Measurements from ENCODE around the gene RTN4R. TPM values are rescaled to one million over a fixed set of nuclear protein-coding genes. Genes with fewer than 3 reads are reported as not detected.

RTN4R gene
- total and polyA plus RNA-seq, 9 of the 15 experiments (the other 6 are each of a cell fraction or from before 2014, with no cell fraction given) = 0.04 to 2.8 (median 1.4) TPM; not detected in 3

DNA sequence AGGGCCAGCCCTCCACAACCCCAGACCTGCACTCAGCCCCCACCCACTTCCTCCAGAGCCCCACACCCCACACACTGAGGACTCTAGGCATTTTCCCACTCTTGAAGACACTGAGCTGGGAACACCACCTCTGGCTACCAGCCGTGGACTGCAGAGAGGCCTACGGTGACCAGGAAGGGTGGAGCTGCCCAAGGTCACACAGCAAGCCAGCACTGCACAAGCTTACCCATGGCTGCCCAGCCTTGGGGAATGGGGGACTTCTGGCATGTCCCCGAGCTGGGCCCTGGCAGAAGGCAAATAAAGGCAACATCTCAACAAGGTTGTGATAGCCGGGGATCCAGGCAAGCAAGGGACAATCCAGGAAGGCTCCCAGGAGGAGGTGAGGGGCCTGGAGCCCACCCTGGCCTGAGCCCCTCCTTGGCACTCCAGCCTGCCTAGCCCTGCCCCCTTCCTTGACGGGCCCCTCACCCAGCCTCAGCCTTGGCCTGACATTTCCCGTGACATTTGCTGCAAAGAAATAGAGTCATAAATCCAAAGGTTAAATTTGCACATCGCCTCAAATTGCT, 5.5 kb downstream of the RTN4R start:
- intact Hi-C loops (cut with micrococcal nuclease) = no loop called here
- POLR2A ChIA-PET = interaction anchor here (0.5 to 1.0 kb wide), 8 partner anchors 9 to 1045 kb away, joined by 3 to 5 read pairs (median 4); no protein-coding TSS in a partner anchor
- in situ Hi-C loops (cut with MboI) = no loop called here
- TF ChIP-seq, protein P1, sequence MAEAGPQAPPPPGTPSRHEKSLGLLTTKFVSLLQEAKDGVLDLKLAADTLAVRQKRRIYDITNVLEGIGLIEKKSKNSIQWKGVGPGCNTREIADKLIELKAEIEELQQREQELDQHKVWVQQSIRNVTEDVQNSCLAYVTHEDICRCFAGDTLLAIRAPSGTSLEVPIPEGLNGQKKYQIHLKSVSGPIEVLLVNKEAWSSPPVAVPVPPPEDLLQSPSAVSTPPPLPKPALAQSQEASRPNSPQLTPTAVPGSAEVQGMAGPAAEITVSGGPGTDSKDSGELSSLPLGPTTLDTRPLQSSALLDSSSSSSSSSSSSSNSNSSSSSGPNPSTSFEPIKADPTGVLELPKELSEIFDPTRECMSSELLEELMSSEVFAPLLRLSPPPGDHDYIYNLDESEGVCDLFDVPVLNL (CRISPR knock-in tag; IDR thresholded peaks at IDR 0.05; ENCODE audit: low read depth) = 0 out of 2 replicates have a peak, but pooled peaks have one; percentile 61
- no peak for TF ChIP-seq RBM34 (IDR thresholded peaks at IDR 0.05; ENCODE audit: borderline replicate concordance, insufficient read depth, low read length)
- no peak for TF ChIP-seq HDAC8 (tag; IDR thresholded peaks at IDR 0.05)
- no peak for TF ChIP-seq SAFB (IDR thresholded peaks at IDR 0.05; ENCODE audit: borderline replicate concordance, low read depth, low read length)
- TF ChIP-seq SNIP1 (IDR thresholded peaks at IDR 0.05; ENCODE audit: low read depth) = no peak
- TF ChIP-seq ARID1B (IDR thresholded peaks at IDR 0.05) = no peak
- 0 out of 2 replicates have a peak, but pooled peaks have one; percentile 31 for TF ChIP-seq HDAC2 (IDR thresholded peaks at IDR 0.05)
- TF ChIP-seq SMARCA5 (IDR thresholded peaks at IDR 0.05) = peak; percentile 99
- TF ChIP-seq EP400 (IDR thresholded peaks at IDR 0.05) = no peak
- TF ChIP-seq BCL6 (CRISPR knock-in tag; IDR thresholded peaks at IDR 0.05) = no peak
- TF ChIP-seq FIP1L1 (IDR thresholded peaks at IDR 0.05; ENCODE audit: low read depth, low read length, poor library complexity, severe bottlenecking) = no peak
- TF ChIP-seq ZFP36 (IDR thresholded peaks at IDR 0.05; ENCODE audit: low read depth, low read length, partially characterized antibody) = peak; percentile 98
- TF ChIP-seq ZNF384 (IDR thresholded peaks at IDR 0.05; ENCODE audit: low read depth, low read length) = no peak
- TF ChIP-seq RBM22 (IDR thresholded peaks at IDR 0.05; ENCODE audit: low read depth, low read length, poor library complexity, severe bottlenecking) = no peak
- TF ChIP-seq, protein P2, sequence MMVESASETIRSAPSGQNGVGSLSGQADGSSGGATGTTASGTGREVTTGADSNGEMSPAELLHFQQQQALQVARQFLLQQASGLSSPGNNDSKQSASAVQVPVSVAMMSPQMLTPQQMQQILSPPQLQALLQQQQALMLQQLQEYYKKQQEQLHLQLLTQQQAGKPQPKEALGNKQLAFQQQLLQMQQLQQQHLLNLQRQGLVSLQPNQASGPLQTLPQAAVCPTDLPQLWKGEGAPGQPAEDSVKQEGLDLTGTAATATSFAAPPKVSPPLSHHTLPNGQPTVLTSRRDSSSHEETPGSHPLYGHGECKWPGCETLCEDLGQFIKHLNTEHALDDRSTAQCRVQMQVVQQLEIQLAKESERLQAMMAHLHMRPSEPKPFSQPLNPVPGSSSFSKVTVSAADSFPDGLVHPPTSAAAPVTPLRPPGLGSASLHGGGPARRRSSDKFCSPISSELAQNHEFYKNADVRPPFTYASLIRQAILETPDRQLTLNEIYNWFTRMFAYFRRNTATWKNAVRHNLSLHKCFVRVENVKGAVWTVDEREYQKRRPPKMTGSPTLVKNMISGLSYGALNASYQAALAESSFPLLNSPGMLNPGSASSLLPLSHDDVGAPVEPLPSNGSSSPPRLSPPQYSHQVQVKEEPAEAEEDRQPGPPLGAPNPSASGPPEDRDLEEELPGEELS (CRISPR knock-in tag; IDR thresholded peaks at IDR 0.05; ENCODE audit: borderline replicate concordance) = no peak
- TF ChIP-seq MXI1 (IDR thresholded peaks at IDR 0.05; ENCODE audit: low read depth, low read length) = no peak
- TF ChIP-seq U2AF1 (optimal IDR thresholded peaks at IDR 0.05; ENCODE audit: low read depth, low read length) = no peak
- no peak for TF ChIP-seq ELF1 (tag; IDR thresholded peaks at IDR 0.05)
- TF ChIP-seq PTBP1 (IDR thresholded peaks at IDR 0.05; ENCODE audit: low read depth, low read length) = peak; percentile 66; the same call in 1 of the 2 replicates
- TF ChIP-seq, protein P3, sequence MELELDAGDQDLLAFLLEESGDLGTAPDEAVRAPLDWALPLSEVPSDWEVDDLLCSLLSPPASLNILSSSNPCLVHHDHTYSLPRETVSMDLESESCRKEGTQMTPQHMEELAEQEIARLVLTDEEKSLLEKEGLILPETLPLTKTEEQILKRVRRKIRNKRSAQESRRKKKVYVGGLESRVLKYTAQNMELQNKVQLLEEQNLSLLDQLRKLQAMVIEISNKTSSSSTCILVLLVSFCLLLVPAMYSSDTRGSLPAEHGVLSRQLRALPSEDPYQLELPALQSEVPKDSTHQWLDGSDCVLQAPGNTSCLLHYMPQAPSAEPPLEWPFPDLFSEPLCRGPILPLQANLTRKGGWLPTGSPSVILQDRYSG (tag; conservative IDR thresholded peaks at IDR 0.05; ENCODE audit: low read depth) = no peak

More for the DNA sequence above, 5.5 kb downstream of the RTN4R start:
- H3K9me1 ChIP-seq (ENCODE audit: control insufficient read depth, insufficient read depth, low read length) = peaks cover 6% of the 10 kb centered on the region
- peaks cover 71% of the 10 kb centered on the region for H4K20me1 ChIP-seq (replicated peaks; ENCODE audit: control insufficient read depth, insufficient read depth, low read length)
- 4% methylated on average over 7 of the region's 7 CpGs for WGBS (ENCODE audit: insufficient coverage, low coverage, missing lambda C conversion rate)
- H3K27ac ChIP-seq (ENCODE audit: extremely low read depth, low read depth, low read length) = no peak overlapping the region
- CTCF ChIA-PET (ENCODE audit: low intra/inter-chr PET ratio) = no interaction called here
- no peak overlapping the region for H3K4me2 ChIP-seq (ENCODE audit: insufficient read depth, low read length)
- no peak overlapping the region for H3K4me3 ChIP-seq
- H3K79me2 ChIP-seq (ENCODE audit: control insufficient read depth, insufficient read depth, low read length) = no peaks in the 10 kb centered on the region
- FAIRE-seq (no peak), ATAC-seq (no peak), DNase-seq (ENCODE audit: extremely low read depth in 1 of 4, low spot score in 3 of 4) (no peak)
- H2AFZ ChIP-seq (ENCODE audit: low read depth, low read length) = no peak overlapping the region
- H3K9ac ChIP-seq (ENCODE audit: insufficient read depth in 1 of 2, low read depth in 2 of 2, low read length in 2 of 2) = peak overlapping the region in 1 of 2 experiments; percentile 18; a peak in 1 of 4 replicates
- no TSS peak for BruUV-seq (replicated peaks)
- H3K27me3 ChIP-seq (ENCODE audit: control insufficient read depth in 2 of 2, insufficient read depth in 2 of 2, low read length in 2 of 2) = peaks cover 7 to 65% of the 10 kb centered on the region in 2 experiments; a peak in 4 of 5 replicates
- H3K4me1 ChIP-seq (replicated peaks in 1 of 2; ENCODE audit: control insufficient read depth in 2 of 2, insufficient read depth in 2 of 2, low read length in 2 of 2) = peaks cover 0 to 68% of the 10 kb centered on the region in 2 experiments; a peak in 3 of 5 replicates
- H3K9me3 ChIP-seq (replicated peaks; ENCODE audit: control insufficient read depth, insufficient read depth, low read depth, low read length) = no peaks in the 10 kb centered on the region
- H3K36me3 ChIP-seq (ENCODE audit: control insufficient read depth, insufficient read depth, low read length) = no peaks in the 10 kb centered on the region

Data from K562 (cell line).